ENCODE measurements around the gene AMOTL1. TPM values are rescaled to one million over a fixed set of nuclear protein-coding genes. Genes with fewer than 3 reads are reported as not detected.

Gene AMOTL1
- total RNA-seq, 2 experiments from 2014 or later: 0.08 TPM; not detected in 1

- TF ChIP-seq CTCF (IDR thresholded peaks at IDR 0.05): no peak
- H3K27ac Mint-ChIP-seq: no peak overlapping the region
- intact Hi-C loops (cut with DNase I, micrococcal nuclease): no loop called here
- ChIA-PET CTCF (no interaction called here), POLR2A (no interaction called here)
- DNase-seq: no peak
- H3K4me3 ChIP-seq (ENCODE audit: low read length): no peak overlapping the region
- no peak overlapping the region for H3K27ac ChIP-seq (ENCODE audit: low read depth in 1 of 2, low read length in 2 of 2)
- no peaks in the 10 kb centered on the region for H3K9me3 Mint-ChIP-seq
- peaks cover 3 to 5% of the 10 kb centered on the region in 2 experiments for H3K27me3 ChIP-seq (ENCODE audit: control insufficient read depth in 1 of 2, insufficient read depth in 2 of 2, low read length in 2 of 2)
- H3K27me3 Mint-ChIP-seq: no peaks in the 10 kb centered on the region
- no peaks in the 10 kb centered on the region for H3K4me1 ChIP-seq (ENCODE audit: insufficient read depth, low read length)
- no peak overlapping the region for H3K4me3 Mint-ChIP-seq
- no peaks in the 10 kb centered on the region for H3K9me3 ChIP-seq (ENCODE audit: control insufficient read depth in 1 of 2, insufficient read depth in 1 of 2, low read length in 2 of 2)
- no peaks in the 10 kb centered on the region for H3K36me3 Mint-ChIP-seq (ENCODE audit: low read depth)
- H3K4me1 Mint-ChIP-seq (ENCODE audit: low read depth): no peaks in the 10 kb centered on the region
- H3K36me3 ChIP-seq (ENCODE audit: insufficient read depth, low read length): no peaks in the 10 kb centered on the region
- no peak for ATAC-seq (ENCODE audit: poor library complexity)
Measured at GRCh38 chr11:94731880-94732601, 36.1 kb upstream of the AMOTL1 start.

GRCh38 chr11:94732617-94733281 is 35.4 kb upstream of the AMOTL1 start:
- intact Hi-C loops (cut with DNase I, micrococcal nuclease): no loop called here
- H3K27ac ChIP-seq (ENCODE audit: low read depth in 1 of 2, low read length in 2 of 2): no peak overlapping the region
- no peaks in the 10 kb centered on the region for H3K9me3 ChIP-seq (ENCODE audit: control insufficient read depth in 1 of 2, insufficient read depth in 1 of 2, low read length in 2 of 2)
- H3K4me3 Mint-ChIP-seq: no peak overlapping the region
- H3K27me3 ChIP-seq (ENCODE audit: control insufficient read depth in 1 of 2, insufficient read depth in 2 of 2, low read length in 2 of 2): peaks cover 5 to 10% of the 10 kb centered on the region in 2 experiments
- POLR2A ChIA-PET: no interaction called here
- CTCF ChIA-PET: no interaction called here
- no peaks in the 10 kb centered on the region for H3K9me3 Mint-ChIP-seq
- no peak for TF ChIP-seq CTCF (IDR thresholded peaks at IDR 0.05)
- H3K4me3 ChIP-seq (ENCODE audit: low read length): no peak overlapping the region
- DNase-seq (no peak), ATAC-seq (ENCODE audit: poor library complexity) (no peak)
- H3K36me3 Mint-ChIP-seq (ENCODE audit: low read depth): no peaks in the 10 kb centered on the region
- H3K27me3 Mint-ChIP-seq: no peaks in the 10 kb centered on the region
- H3K36me3 ChIP-seq (ENCODE audit: insufficient read depth, low read length): no peaks in the 10 kb centered on the region
- no peak overlapping the region for H3K27ac Mint-ChIP-seq
- no peaks in the 10 kb centered on the region for H3K4me1 Mint-ChIP-seq (ENCODE audit: low read depth)
- no peaks in the 10 kb centered on the region for H3K4me1 ChIP-seq (ENCODE audit: insufficient read depth, low read length)

GRCh38 chr11:94734563-94735275 is 33.4 kb upstream of the AMOTL1 start:
- ATAC-seq (ENCODE audit: poor library complexity) (no peak), DNase-seq (no peak)
- intact Hi-C loops (cut with DNase I, micrococcal nuclease): no loop called here
- Mint-ChIP-seq H3K4me3 (no peak overlapping the region), H3K36me3 (ENCODE audit: low read depth) (no peaks in the 10 kb centered on the region), H3K4me1 (ENCODE audit: low read depth) (no peaks in the 10 kb centered on the region), H3K27ac (no peak overlapping the region), H3K9me3 (no peaks in the 10 kb centered on the region), H3K27me3 (no peaks in the 10 kb centered on the region)
- peaks cover 12 to 29% of the 10 kb centered on the region in 2 experiments for H3K27me3 ChIP-seq (ENCODE audit: control insufficient read depth in 1 of 2, insufficient read depth in 2 of 2, low read length in 2 of 2)
- H3K36me3 ChIP-seq (ENCODE audit: insufficient read depth, low read length): no peaks in the 10 kb centered on the region
- H3K4me3 ChIP-seq (ENCODE audit: low read length): no peak overlapping the region
- H3K27ac ChIP-seq (ENCODE audit: low read depth in 1 of 2, low read length in 2 of 2): no peak overlapping the region
- no peaks in the 10 kb centered on the region for H3K4me1 ChIP-seq (ENCODE audit: insufficient read depth, low read length)
- TF ChIP-seq CTCF (IDR thresholded peaks at IDR 0.05): no peak
- ChIA-PET CTCF (no interaction called here), POLR2A (no interaction called here)
- H3K9me3 ChIP-seq (ENCODE audit: control insufficient read depth in 1 of 2, insufficient read depth in 1 of 2, low read length in 2 of 2): no peaks in the 10 kb centered on the region

Data from CD4-positive, alpha-beta T cell (primary cell).